ENCODE results near the gene FOXQ1.
A peak's percentile ranks its signal among the peaks of the same experiment; 100 is the strongest.

GRCh38 chr6:1363729-1364572 lies 52.1 kb downstream of the FOXQ1 start:
- TF ChIP-seq CTCF (IDR thresholded peaks at IDR 0.05; ENCODE audit: low read depth, low read length) (peak; percentile 49), EZH2phosphoT487 (IDR thresholded peaks at IDR 0.05; ENCODE audit: low read depth) (no peak)
